ENCODE data around the gene TECPR2.

DNA sequence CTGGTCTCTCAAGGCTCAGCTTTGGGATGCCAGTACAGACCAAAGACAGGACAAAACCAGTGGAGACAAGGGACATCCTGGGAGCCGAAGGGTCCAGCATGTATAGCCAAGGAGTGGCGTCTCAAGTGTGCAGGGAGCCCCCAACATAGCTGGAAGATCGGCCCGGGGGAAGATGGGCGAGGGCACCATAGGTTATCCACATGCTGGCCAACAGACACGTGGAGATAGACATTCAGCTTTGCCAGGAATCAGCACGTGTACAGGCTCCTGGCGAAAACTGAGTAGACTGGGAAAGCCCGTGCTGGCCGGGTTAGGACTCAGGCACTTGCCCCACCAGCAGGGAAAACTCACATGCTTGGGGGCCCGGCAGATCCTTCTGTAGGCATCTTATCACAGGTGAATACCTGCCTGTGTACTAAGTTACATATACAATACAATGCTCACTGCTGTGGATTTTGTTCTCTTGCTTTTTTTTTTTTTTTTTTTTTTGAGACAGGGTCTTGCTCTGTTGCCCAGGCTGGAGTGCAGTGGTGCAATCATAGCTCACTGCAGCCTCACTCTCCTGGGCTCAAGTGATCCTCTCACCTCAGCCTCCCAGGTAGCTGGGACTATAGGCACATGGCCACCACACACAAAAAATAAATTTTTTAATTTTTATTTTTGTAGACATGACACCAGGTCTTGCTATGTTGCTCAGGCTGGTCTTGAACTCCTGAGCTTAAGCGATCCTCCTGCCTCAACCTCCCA is 152.4 kb downstream of the TECPR2 start:
- TF ChIP-seq, protein P1, sequence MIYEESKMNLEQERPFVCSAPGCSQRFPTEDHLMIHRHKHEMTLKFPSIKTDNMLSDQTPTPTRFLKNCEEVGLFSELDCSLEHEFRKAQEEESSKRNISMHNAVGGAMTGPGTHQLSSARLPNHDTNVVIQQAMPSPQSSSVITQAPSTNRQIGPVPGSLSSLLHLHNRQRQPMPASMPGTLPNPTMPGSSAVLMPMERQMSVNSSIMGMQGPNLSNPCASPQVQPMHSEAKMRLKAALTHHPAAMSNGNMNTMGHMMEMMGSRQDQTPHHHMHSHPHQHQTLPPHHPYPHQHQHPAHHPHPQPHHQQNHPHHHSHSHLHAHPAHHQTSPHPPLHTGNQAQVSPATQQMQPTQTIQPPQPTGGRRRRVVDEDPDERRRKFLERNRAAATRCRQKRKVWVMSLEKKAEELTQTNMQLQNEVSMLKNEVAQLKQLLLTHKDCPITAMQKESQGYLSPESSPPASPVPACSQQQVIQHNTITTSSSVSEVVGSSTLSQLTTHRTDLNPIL (CRISPR knock-in tag; IDR thresholded peaks at IDR 0.05; ENCODE audit: low read depth) = no peak
- TF ChIP-seq ZFP30 (CRISPR knock-in tag; IDR thresholded peaks at IDR 0.05) (no peak), ISL1 (CRISPR knock-in tag; IDR thresholded peaks at IDR 0.05) (no peak), ARNTL (CRISPR knock-in tag; IDR thresholded peaks at IDR 0.05; ENCODE audit: borderline replicate concordance, low read depth) (no peak)

Measured in SK-N-SH treated with all-trans-retinoic acid at 6 μM for 48 hours (cell line).